Activated CD4-positive, CD25-positive, alpha-beta regulatory T cell treated with anti-CD3 and anti-CD28 coated beads, Interleukin-2, amount 50 U/mL, for 16 hours (primary cell): ENCODE measurements around the gene JAK3.
"Not testable (repeated sequence)": the region's sequence is repeated elsewhere in the genome, so short reads cannot be mapped to it uniquely, and the experiment has no call there.

Experiments
- DNase-seq: peaks from one replicate; pipeline ENCODE4 v3.0.0-alpha.2; 2020; ENCODE audit warnings: low read depth, low spot score

The JAK3 gene

GRCh38 chr19:17803264-17803896 lies 44.4 kb downstream of the JAK3 start:
- DNase-seq, result no peak

DNA sequence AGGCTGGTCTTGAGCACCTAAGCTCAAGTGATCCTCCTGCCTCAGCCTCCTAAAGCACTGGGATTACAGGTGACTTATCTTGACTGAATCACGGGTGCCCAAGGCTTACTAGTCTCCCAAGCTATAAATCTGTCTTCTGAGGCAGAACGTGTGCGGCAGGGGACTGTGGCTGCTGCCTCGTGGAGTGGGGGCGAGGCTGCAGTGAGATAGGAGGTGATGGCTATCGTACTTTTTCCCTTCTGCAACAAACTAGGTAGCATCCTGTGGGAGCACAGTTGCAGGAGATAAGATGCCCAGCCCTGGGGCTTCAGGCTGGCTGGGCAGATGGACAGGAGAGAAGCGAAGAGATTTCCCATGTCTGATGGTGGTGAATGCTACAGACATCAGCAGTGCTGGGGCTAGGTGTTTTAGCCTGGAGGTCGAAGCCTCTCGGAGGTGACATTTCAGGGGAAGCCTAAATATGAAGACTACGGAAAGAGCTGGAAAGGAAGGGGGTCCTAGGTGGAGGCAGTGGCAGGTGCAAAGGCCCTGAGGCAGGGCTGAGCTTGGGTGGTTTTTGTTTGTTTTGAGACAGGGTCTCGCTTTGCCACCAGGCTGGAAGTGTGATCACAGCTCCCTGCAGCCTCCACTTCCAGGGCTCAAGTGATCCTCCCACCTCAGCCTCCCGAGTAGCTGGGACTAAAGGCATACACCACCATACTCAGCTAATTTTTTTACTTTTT lies 45.5 kb downstream of the JAK3 start:
- DNase-seq, result no peak

DNA sequence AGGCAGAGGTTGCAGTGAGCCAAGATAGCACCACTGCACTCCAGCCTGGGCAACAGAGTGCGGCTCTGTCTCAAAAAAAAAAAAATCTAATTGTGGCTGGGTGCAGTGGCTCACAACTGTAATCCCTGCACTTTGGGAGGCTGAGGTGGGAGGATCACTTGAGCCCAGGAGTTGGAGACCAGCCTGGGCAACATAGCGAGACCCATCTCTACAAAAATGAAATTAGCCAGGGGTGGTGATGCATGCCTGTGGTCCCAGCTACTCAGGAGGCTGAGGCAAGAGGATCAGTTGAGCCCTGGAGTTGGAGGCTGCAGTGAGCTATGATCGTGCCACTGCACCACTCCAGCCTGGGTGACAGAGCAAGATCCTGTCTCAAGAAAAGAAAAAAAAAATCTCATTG lies 49.2 kb downstream of the JAK3 start:
- not testable (repeated sequence) for DNase-seq

DNA sequence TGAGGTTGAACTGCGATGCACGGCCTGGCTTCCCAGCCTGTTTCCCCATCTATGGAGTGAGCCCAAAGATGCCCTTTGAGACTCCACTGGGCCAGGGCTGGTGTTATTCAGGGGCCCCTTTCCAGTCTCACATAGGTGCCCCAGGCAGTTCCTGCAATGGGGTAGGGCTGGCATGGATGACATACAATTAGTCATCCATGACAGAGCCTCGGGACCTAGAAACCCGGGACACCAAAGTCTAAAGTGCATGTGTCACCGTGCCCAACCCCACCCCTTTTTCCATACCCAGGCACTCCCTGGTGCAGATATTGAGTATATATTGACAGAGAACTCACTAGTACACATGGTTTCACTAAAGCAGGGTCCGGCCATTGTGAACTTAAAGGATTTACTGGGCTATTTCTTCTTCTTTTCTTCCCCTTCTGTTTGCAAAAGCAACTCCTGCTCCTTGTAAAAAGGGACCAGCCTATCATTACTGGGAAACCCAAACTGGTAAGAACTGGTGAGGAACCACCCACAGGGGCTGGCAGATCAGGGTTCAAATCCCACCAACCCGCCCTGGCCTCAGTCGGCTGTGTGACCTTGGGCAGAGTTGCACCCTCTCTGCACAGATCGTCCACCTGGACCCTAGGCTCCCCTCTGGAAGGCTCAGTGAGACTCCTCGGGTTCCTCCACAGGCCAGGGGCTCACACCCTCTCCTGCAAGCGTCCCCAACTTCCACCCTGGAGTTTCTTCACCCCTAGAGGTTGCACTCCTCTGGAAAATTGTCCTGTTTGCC lies 50.2 kb downstream of the JAK3 start:
- DNase-seq, result no peak

DNA sequence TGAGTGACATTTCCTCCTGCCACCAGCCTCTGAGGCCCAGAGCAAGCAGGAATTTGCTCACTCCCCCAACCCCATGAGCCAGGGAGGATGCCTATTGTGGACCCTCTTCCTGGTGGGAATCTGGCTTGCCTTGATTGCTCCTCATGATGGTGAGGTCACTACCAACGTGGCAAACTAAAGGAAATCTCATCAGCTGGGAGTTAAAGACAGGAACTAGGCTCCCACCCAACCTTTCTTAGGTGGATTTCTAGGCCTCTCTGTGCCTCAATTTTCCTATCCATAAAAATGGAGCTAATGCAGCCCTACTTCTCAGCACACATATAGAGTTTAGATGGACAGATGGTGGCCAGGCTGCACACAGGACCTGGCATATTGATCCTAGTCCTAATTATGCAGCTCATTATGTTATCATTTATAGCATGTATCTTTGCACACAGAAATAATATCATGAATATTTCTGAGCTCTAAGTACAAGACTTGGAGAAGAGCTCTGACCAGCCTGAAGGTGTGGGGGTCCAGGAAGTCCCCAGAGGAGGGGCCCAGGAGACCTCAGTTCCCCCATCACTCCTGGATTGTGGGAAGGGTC lies 50.9 kb downstream of the JAK3 start:
- DNase-seq, result no peak

DNA sequence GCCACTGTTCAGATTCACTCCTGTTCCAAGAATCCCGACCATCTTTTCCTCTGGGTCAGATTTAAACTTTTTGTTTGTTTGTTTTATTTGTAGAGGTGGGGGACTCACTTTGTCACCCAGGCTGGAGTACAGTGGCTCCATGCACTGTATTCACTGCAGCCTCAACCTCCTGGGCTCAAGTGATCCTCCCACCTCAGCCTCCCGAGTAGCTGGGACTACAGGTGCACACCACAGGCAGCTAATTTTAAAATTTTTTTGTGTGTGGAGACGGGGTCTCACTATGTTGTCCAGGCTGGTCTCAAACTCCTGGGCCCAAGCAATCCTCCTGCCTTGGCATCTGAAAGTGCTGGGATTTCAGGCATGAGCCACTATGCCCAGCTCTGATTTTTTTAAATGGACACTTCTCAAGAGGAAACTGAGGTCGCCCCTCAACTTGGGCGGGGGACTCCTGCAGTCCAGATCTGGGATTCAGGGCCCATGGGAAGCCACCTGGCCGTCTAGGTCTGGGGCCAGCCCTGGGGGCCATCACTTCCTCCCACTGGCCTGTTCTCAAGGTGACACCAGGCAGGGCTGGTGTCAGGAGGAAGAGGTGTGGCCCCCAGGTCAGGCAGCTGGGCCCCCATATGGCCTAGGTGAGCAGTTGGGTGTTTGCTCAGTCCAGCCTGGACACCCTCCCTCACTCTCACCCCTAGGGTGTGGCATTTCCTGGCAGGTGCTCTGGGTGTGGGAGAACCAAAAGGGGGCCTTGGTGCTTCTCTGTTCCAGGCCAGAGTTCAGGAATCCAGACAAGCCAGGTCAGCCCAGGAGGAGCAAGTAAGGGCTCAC lies 51.6 kb downstream of the JAK3 start:
- no peak for DNase-seq

DNA sequence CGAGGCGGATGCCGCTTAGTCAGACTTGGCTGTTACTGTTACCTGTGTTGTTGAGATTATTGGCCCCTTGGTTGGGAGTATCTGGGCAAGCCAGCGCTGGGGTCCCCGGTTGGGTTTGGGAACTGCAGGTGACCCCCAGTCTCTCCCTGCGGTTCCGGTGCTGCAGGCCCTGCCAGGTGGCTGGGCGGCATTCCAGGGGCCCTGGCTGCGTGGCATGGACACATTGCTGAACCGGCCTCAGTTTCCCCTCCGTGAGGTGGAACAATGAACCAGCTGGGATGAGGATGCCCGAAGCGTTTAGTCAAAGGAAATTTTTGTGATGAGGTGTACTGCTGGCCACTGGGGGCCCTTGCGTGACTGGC lies 52.3 kb downstream of the JAK3 start:
- DNase-seq, result no peak

DNA sequence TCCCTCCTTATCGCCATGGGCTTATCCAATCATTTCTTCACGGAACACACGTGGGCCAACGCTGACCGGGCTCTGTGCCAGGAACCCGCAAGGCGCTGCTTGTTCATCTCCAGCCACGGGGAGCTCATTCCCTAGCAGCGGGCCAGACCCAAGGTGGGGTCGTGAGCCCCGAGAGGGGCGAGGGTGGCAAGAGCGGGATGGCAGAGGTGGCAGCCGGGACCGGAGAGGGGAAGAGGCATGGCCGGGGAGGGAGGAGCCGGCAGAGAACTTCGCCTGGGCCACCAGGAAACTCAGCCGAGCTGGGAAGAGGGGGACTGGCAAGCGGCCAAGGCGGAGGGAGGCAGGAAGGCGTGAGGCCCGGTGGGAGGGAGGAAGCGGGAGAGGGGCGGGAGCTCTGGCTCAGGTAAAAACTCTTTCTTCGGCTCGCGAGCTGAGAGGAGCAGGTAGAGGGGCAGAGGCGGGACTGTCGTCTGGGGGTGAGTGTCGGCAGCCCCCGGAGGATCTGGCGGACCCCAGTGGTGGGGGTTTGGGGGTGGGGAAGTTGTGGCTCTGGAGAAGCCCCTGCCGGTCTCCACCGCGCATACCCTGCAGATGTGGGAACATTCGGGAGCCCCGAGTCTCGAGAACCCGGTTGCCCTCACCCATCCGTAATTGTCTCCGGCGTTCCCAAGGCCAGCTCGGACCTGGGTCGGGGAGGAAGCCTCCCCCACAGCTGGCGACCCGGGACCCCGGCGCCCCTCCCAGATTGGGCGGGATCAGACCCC lies 52.9 kb downstream of the JAK3 start, which contains the start of gene B3GNT3:
Gene B3GNT3 (plus strand): TSS at position 408 of the 764 bp plus-strand sequence. CDS start 12,670 bp downstream, outside the sequence.
- DNase-seq, result no peak

DNA sequence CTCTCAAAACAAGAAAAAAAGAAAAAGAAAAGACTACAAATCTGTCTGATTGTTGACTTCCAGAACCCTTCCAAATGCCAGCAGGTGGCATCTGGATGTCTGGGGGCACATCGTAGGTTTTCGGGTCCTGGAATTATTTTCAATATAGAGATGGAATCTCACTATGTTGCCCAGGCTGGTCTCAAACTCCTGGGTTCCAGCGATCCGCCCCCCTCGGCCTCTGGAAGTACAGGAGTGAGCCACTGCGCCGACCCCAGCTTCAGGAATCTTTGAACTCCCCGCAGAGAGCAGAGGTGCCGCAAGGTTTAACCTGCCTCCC lies 53.4 kb downstream of the JAK3 start:
- DNase-seq, result no peak

GRCh38 chr19:17790059-17790780 lies 57.6 kb downstream of the JAK3 start:
- DNase-seq, result no peak

DNA sequence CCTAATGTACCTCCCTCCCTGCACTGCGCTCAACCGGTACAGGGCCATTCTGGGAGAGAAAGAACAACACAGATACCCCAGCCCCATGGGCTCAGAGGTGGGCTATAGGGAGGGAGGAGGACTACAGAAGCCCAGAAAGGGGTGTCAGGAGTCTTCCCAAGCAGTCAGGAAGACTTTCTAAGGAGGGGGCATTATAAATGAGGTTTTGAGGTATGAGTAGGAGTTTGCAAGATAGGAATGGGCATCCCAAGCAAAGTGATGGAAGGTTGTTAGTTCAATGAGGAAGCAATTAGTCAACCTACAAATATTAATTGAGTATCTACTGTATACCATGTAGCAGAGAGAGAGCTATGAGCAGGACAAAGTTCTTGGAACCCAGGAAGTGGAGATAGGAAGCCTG lies 59.1 kb downstream of the JAK3 start:
- no peak for DNase-seq

DNA sequence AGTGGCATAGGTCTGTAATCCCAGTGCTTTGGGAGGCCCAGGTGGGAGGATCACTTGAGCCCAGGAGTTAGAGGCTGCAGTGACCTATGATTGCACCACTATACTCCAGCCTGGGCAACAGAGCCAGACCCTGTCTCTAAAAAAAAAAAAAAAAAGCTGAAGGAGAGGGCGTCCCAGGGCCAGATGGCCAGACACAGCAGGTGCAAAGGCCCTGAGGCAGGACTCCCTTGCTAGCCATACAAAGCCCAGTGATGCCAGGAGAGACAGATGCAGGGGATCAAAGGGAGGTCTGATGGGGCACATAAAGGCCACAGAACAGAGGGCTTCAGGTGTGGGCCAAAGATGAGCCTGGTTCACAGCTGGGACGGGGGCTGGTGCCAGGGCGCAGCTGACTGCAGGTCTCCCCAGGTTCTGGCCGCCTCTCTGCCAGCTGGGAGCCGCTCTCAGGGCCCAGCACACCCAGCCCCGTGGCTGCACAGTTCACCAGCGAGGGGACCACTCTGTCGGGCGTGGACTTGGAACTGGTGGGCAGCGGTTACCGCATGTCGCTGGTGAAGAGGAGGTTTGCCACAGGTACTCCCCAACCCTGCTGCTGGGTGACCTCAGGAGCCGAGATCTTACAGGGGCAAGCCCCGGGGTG lies 60.4 kb downstream of the JAK3 start:
- no peak for DNase-seq

DNA sequence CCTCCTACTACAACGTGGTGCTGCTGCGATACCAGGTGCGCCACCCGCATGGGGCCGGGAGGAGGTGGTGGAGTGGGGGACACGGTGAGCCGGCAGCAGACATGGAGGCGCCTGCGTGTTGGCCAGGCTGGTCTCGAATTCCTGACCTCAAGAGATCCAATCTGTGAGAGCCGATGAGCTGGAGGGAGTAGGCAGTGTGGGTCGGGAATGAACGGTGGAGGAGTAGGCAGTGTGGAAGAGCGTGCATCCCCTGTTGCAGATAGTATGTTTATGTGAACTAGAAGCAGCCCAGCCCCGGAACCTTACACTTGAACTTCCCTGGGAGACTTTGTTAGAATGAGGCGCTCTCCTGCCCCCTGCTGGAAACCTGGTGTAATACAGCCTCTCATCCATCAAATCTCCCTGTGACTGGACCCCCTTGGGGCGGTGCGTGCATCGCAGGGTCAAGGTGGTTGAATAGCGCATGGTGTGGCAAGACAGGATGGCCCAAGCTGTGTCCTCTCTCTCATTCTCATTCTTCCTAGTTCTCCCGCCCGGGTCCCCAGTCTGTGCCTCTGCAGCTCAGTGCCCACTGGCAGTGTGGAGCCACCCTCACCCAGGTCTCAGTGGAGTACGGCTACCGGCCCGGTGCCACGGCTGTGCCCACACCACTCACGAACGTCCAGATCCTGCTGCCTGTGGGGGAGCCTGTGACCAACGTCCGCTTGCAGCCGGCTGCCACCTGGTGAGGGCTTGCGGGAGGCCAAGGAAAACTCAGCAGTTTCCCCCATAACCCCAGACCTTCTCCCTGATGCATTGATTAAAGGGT lies 63.4 kb downstream of the JAK3 start:
- DNase-seq, result peak; percentile 50

DNA sequence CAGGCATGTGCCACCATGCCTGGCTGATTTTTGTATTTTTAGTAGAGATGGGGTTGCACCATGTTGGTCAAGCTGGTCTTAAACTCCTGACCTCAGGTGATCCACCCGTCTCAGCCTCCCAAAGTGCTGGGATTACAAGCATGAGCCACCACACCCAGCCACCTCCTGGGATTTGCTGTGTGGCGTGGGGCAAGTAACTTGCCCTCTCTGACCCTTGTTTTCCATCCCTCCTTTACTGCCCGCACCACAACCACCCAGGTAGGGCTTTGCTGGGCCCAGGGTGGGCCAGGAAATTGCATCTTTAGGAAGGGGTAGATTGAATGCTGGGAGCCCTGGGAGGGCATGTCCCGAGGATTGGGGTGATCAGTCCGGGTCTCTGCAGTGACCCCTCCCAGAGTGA lies 64.1 kb downstream of the JAK3 start:
- DNase-seq, result not testable (repeated sequence)

DNA sequence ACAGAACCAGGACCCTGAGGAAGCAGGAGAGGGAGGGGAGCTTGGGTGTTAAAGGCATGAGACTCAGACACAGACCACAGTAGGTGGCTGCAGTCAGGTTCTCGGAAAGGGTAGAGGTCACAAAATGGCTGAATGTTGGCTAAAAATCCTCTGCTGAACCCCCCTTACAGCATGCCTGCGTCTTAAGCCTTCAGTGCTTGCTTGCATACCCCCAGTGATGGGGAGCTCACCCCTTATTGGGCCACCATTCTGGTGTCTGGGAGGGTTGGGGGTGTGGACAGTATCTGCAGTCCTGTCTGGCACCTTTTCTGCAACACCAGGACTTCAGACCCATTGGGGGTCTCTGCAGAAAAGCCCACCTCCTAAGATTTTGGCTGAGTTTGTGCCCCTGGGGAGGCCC lies 67.0 kb downstream of the JAK3 start:
- DNase-seq, result no peak

- DNase-seq, result no peak
These were observed 68.5 kb downstream of the JAK3 start for GRCh38 chr19:17778968-17779929.

DNA sequence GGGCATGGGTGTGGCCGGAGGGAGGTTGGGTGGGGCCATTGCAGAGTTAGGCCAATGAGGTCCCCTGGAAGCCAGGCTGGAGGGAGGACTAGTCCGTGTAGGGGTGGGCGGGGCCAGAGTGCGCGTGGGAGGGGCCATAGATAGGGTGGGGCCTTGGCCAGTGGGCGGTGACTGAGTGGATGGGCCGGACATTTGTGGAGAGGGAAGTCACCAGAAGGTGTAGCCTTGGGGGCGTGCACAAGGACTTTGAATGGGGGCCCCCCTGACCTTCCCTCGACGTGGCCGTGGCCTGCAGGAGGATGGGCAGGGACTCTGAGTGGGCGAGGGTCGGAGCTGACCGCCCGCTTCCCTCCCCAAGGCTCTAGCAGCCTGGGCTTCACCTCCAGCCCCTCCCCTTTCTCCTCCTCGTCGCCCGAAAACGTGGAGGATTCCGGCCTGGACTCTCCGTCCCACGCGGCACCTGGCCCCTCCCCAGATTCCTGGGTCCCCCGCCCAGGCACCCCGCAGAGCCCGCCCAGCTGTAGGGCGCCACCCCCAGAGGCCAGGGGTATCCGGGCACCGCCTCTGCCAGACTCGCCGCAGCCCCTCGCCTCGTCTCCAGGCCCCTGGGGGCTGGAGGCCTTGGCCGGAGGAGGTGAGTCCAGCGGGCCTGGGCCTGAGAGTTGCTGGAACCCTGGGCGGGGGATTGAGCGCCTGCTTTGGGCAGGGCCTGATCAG lies 69.4 kb downstream of the JAK3 start:
- no peak for DNase-seq
